Gastroesophageal sphincter (tissue), 3 donors: ENCODE measurements around the gene GRB2.

Experiments used
- CTCF ChIP-seq, 4 experiments: fragments of 200-600 bp in 2 of 4; fragments of 450-650 bp in 2 of 4; sonication (generic) in 1 of 4; IDR thresholded peaks; one replicate each; pipeline ENCODE4 v1.5.1; 2017 to 2019; ENCODE audit warnings: antibody characterized with exemption in 4 of 4, mild to moderate bottlenecking in 2 of 4, moderate library complexity in 2 of 4
- EP300 ChIP-seq: sonication (generic); formaldehyde crosslinking; IDR thresholded peaks from one replicate; pipeline ENCODE4 v1.6.1; 2017; ENCODE audit warnings: antibody characterized with exemption, mild to moderate bottlenecking
- POLR2A ChIP-seq, 2 donors: fragments of 450-650 bp; IDR thresholded peaks; one replicate each; pipeline ENCODE4 v1.6.1; 2017; ENCODE audit warnings: antibody characterized with exemption in 2 of 2, mild to moderate bottlenecking in 2 of 2, moderate library complexity in 1 of 2
- POLR2AphosphoS5 ChIP-seq: sonication (generic); formaldehyde crosslinking; IDR thresholded peaks from one replicate; pipeline ENCODE4 v1.6.1; 2017; ENCODE audit warnings: antibody characterized with exemption

GRCh38 chr17:75386430-75386829 is 19.0 kb downstream of the GRB2 start:
- no peak for TF ChIP-seq CTCF (IDR thresholded peaks at IDR 0.05)
- no peak for TF ChIP-seq POLR2A (IDR thresholded peaks at IDR 0.05)
- TF ChIP-seq POLR2AphosphoS5 = no peak
- no peak for TF ChIP-seq EP300
